ENCODE results near the gene ACBD6. TPM values are rescaled to one million over a fixed set of nuclear protein-coding genes. Genes with fewer than 3 reads are reported as not detected.
"Not testable (repeated sequence)": the region's sequence is repeated elsewhere in the genome, so short reads cannot be mapped to it uniquely, and the experiment has no call there.

The ACBD6 gene
- total RNA-seq, 1 experiment from 2014 or later: 48.5 TPM

DNA sequence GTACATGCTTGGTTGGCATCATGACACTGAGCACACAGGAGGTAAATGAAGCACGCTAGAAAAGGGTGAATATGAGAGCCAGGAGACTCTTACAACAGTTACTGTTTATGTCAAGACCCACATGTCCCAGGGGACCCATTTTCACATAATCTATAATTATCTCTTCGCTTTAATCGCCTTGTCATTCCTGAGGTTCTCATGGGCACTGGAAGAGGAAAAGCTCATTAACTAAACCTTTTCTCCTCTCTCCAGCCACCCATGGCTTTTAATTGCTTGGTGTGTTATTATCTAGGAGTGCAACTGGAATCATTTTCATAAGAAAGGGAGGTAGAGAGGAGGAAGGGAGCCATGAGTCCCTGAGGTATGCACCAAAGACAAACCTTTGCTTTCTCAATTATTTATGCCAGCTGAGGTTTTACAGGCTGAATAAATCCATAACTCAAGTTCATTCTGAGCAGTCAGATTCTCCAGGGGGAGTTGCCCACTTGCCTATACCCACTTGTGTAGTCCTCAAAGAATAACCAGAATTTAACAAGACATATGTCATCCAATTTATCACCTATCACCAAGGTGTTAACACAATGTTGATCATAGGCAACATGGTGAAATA lies 77.4 kb downstream of the ACBD6 start:
- intact Hi-C loops (cut with micrococcal nuclease; ENCODE audit: unreplicated experiment): no loop called here
- H3K9me3 ChIP-seq (ENCODE audit: control insufficient read depth, insufficient read depth, low read depth, low read length): no peaks in the 10 kb centered on the region
- ChIA-PET CTCF (no interaction called here), POLR2A (no interaction called here)
- no peak for DNase-seq (ENCODE audit: low read depth, low spot score)
- H3K27me3 ChIP-seq (ENCODE audit: control insufficient read depth, insufficient read depth, low read length): no peaks in the 10 kb centered on the region
- H3K4me1 ChIP-seq (ENCODE audit: control insufficient read depth, insufficient read depth, low read length): no peaks in the 10 kb centered on the region
- no peak overlapping the region for H3K27ac ChIP-seq (ENCODE audit: low read length)
- ATAC-seq: no peak
- H3K36me3 ChIP-seq (ENCODE audit: control insufficient read depth, insufficient read depth, low read length): no peaks in the 10 kb centered on the region
- TF ChIP-seq POLR2AphosphoS5 (IDR thresholded peaks at IDR 0.05; ENCODE audit: low read depth, low read length): no peak
- TF ChIP-seq, protein P1, sequence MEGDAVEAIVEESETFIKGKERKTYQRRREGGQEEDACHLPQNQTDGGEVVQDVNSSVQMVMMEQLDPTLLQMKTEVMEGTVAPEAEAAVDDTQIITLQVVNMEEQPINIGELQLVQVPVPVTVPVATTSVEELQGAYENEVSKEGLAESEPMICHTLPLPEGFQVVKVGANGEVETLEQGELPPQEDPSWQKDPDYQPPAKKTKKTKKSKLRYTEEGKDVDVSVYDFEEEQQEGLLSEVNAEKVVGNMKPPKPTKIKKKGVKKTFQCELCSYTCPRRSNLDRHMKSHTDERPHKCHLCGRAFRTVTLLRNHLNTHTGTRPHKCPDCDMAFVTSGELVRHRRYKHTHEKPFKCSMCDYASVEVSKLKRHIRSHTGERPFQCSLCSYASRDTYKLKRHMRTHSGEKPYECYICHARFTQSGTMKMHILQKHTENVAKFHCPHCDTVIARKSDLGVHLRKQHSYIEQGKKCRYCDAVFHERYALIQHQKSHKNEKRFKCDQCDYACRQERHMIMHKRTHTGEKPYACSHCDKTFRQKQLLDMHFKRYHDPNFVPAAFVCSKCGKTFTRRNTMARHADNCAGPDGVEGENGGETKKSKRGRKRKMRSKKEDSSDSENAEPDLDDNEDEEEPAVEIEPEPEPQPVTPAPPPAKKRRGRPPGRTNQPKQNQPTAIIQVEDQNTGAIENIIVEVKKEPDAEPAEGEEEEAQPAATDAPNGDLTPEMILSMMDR (IDR thresholded peaks at IDR 0.05): peak; percentile 3; the same call in 1 of the 2 replicates
- BruUV-seq (replicated peaks): no TSS peak
- H3K4me3 ChIP-seq (ENCODE audit: low read depth in 2 of 2, low read length in 2 of 2): no peak overlapping the region
- in situ Hi-C loops (cut with HindIII; ENCODE audit: low pct_unique_long_range_greater_than_20kb, low sequenced_read_pairs): no loop called here

DNA sequence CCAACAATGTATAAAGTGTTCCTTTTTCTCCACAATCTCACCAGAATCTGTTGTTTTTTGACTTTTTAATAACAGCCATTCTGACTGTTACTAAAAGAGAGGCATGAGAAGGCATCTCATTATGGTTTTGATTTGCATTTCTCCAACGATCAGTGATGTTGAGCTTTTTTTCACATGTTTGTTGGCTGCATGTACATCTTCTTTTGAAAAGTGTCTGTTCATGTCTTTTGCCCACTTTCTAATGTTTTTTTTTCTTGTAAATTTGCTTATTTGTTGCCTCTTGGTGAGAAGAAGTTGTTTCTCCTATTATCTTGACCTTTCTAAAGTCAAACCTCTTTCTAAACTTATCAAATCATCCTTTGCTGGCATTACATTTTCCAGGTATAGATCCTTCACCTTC lies 80.8 kb downstream of the ACBD6 start:
- Histone ChIP-seq H3K4me1 (ENCODE audit: control insufficient read depth, insufficient read depth, low read length) (no peaks in the 10 kb centered on the region), H3K36me3 (ENCODE audit: control insufficient read depth, insufficient read depth, low read length) (no peaks in the 10 kb centered on the region), H3K27me3 (ENCODE audit: control insufficient read depth, insufficient read depth, low read length) (no peaks in the 10 kb centered on the region), H3K9me3 (ENCODE audit: control insufficient read depth, insufficient read depth, low read depth, low read length) (no peaks in the 10 kb centered on the region), H3K4me3 (ENCODE audit: low read depth in 2 of 2, low read length in 2 of 2) (no peak overlapping the region), H3K27ac (ENCODE audit: low read length) (no peak overlapping the region)
- TF ChIP-seq, protein P2, sequence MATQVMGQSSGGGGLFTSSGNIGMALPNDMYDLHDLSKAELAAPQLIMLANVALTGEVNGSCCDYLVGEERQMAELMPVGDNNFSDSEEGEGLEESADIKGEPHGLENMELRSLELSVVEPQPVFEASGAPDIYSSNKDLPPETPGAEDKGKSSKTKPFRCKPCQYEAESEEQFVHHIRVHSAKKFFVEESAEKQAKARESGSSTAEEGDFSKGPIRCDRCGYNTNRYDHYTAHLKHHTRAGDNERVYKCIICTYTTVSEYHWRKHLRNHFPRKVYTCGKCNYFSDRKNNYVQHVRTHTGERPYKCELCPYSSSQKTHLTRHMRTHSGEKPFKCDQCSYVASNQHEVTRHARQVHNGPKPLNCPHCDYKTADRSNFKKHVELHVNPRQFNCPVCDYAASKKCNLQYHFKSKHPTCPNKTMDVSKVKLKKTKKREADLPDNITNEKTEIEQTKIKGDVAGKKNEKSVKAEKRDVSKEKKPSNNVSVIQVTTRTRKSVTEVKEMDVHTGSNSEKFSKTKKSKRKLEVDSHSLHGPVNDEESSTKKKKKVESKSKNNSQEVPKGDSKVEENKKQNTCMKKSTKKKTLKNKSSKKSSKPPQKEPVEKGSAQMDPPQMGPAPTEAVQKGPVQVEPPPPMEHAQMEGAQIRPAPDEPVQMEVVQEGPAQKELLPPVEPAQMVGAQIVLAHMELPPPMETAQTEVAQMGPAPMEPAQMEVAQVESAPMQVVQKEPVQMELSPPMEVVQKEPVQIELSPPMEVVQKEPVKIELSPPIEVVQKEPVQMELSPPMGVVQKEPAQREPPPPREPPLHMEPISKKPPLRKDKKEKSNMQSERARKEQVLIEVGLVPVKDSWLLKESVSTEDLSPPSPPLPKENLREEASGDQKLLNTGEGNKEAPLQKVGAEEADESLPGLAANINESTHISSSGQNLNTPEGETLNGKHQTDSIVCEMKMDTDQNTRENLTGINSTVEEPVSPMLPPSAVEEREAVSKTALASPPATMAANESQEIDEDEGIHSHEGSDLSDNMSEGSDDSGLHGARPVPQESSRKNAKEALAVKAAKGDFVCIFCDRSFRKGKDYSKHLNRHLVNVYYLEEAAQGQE (IDR thresholded peaks at IDR 0.05; ENCODE audit: insufficient read depth in 1 of 2, low read depth in 2 of 2, low read length in 1 of 2): no peak
- TF ChIP-seq SIN3A (IDR thresholded peaks at IDR 0.05; ENCODE audit: borderline replicate concordance, insufficient read depth, low read depth, low read length) (no peak), TCF7L2 (IDR thresholded peaks at IDR 0.05; ENCODE audit: low read depth, low read length) (no peak), POLR2AphosphoS5 (IDR thresholded peaks at IDR 0.05; ENCODE audit: low read depth, low read length) (no peak)
- TF ChIP-seq, protein P1 (IDR thresholded peaks at IDR 0.05): no peak
- no TSS peak for BruUV-seq (replicated peaks)
- intact Hi-C loops (cut with micrococcal nuclease; ENCODE audit: unreplicated experiment): no loop called here
- ATAC-seq (no peak), DNase-seq (ENCODE audit: low read depth, low spot score) (no peak)
- ChIA-PET CTCF (no interaction called here), POLR2A (no interaction called here)
- in situ Hi-C loops (cut with HindIII; ENCODE audit: low pct_unique_long_range_greater_than_20kb, low sequenced_read_pairs): no loop called here

DNA sequence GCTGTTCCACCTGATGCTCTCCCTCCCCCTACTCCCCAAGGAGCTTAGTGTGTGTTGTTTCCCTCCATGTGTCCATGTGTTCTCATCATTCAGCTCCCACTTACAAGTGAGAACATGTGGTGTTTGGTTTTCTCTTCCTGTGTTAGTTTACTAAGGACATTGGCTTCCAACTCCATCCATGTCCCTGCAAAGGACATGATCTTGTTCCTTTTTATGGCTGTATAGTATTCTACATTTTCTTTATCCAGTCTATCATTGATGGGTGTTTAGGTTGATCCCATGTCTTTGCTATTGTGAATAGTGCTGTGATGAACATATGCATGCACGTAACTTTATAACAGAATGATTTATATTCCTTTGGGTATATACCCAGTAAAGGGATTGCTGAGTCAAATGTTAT lies 81.2 kb downstream of the ACBD6 start:
- CTCF ChIA-PET; H3K4me1 ChIP-seq (ENCODE audit: control insufficient read depth, insufficient read depth, low read length); POLR2A ChIA-PET; ATAC-seq; H3K9me3 ChIP-seq (ENCODE audit: control insufficient read depth, insufficient read depth, low read depth, low read length); BruUV-seq (replicated peaks); H3K36me3 ChIP-seq (ENCODE audit: control insufficient read depth, insufficient read depth, low read length); intact Hi-C loops (cut with micrococcal nuclease; ENCODE audit: unreplicated experiment); in situ Hi-C loops (cut with HindIII; ENCODE audit: low pct_unique_long_range_greater_than_20kb, low sequenced_read_pairs); H3K4me3 ChIP-seq (ENCODE audit: low read depth in 2 of 2, low read length in 2 of 2); H3K27me3 ChIP-seq (ENCODE audit: control insufficient read depth, insufficient read depth, low read length); H3K27ac ChIP-seq (ENCODE audit: low read length); DNase-seq (ENCODE audit: low read depth, low spot score): not testable (repeated sequence)

Data from Panc1 (cell line).